Common myeloid progenitor, CD34-positive (primary cell): ENCODE results near the gene NTRK3.

Experiments
- CTCF ChIA-PET: fragments of 350-600 bp; sonication (Branson Sonifier 250); formaldehyde crosslinking; loops from one replicate; lab custom pipeline; 2021; ENCODE audit warnings: antibody characterized with exemption; lab: Charles Lee
- POLR2A ChIA-PET: fragments of 350-600 bp; sonication (Branson Sonifier 250); formaldehyde crosslinking; loops from one replicate; lab custom pipeline; 2021; ENCODE audit warnings: antibody characterized with exemption; lab: Charles Lee
- DNase-seq, 3 donors: peaks; one replicate each; pipeline versions ENCODE4 v3.0.0 to v3.0.0-alpha.2; 2013
- H3K27ac ChIP-seq, 2 experiments: 1 replicate in 1 of 2; 2 replicates in 1 of 2; pipeline ENCODE4 v1.7.0; 2013; ENCODE audit warnings: inconsistent platforms in 2 of 2, low read length in 2 of 2, mild to moderate bottlenecking in 2 of 2, low read depth in 1 of 2, moderate library complexity in 1 of 2; ENCODE audit not compliant: severe bottlenecking in 2 of 2, insufficient read depth in 1 of 2, poor library complexity in 1 of 2
- H3K27me3 ChIP-seq, 5 experiments: replicated peaks in 2 of 5; 1 replicate in 3 of 5; 2 replicates in 2 of 5; pipeline versions ENCODE4 v1.6.1 to v1.7.0; 2013; ENCODE audit warnings: low read length in 4 of 5, mild to moderate bottlenecking in 2 of 5, moderate library complexity in 2 of 5, inconsistent platforms in 1 of 5; ENCODE audit not compliant: insufficient read depth in 5 of 5, control insufficient read depth in 4 of 5
- H3K36me3 ChIP-seq, 4 experiments: 1 replicate in 2 of 4; 2 replicates in 2 of 4; pipeline versions ENCODE4 v1.6.1 to v1.7.0; 2013; ENCODE audit warnings: low read length in 3 of 4, control low read depth in 1 of 4, mild to moderate bottlenecking in 1 of 4; ENCODE audit not compliant: control insufficient read depth in 4 of 4, insufficient read depth in 4 of 4
- H3K4me1 ChIP-seq, 4 experiments: 1 replicate in 3 of 4; 2 replicates in 1 of 4; pipeline versions ENCODE4 v1.6.1 to v1.7.1; 2013; ENCODE audit warnings: low read length in 3 of 4, mild to moderate bottlenecking in 3 of 4, control low read depth in 1 of 4, inconsistent platforms in 1 of 4, moderate library complexity in 1 of 4; ENCODE audit not compliant: control insufficient read depth in 4 of 4, insufficient read depth in 4 of 4; ENCODE audit errors: control extremely low read depth in 1 of 4
- H3K4me3 ChIP-seq, 7 experiments: 1 replicate in 4 of 7; 2 replicates in 3 of 7; pipeline versions ENCODE4 v1.5.1 to v1.7.0; 2013; ENCODE audit warnings: mild to moderate bottlenecking in 7 of 7, low read length in 6 of 7, moderate library complexity in 6 of 7, inconsistent platforms in 2 of 7, low read depth in 2 of 7, control low read depth in 1 of 7; ENCODE audit not compliant: insufficient read depth in 4 of 7, control insufficient read depth in 1 of 7; ENCODE audit errors: extremely low read depth in 1 of 7
- H3K9me3 ChIP-seq, 5 experiments: 1 replicate in 4 of 5; 2 replicates in 1 of 5; pipeline versions ENCODE4 v1.6.1 to v1.7.1; 2013; ENCODE audit warnings: low read length in 4 of 5, mild to moderate bottlenecking in 2 of 5, inconsistent platforms in 1 of 5, low read depth in 1 of 5, moderate library complexity in 1 of 5; ENCODE audit not compliant: control insufficient read depth in 4 of 5, insufficient read depth in 2 of 5; ENCODE audit errors: control extremely low read depth in 1 of 5
- WGBS: methylation state at CpG from one replicate; pipeline ENCODE4 v1.1.5; 2013; ENCODE audit not compliant: insufficient coverage; 5-methylcytosine and 5-hydroxymethylcytosine counted together

NTRK3 gene

DNA sequence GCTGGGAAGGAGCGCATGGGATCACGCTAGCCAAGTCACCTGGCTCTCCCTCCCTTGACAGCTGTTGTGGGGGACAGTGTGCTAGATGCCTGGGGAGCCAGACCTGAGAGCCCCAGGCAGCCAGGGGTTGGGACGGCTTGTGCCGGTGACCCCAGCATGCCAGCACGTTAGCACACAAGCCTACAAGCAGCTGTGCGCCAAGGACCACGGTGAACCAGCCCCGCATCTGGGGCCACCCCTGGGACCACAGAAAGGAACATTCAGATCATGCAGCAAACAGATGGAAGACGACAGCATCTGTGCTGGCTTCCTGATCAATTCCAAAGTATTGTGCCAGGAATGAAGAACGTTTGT, 64.8 kb downstream of the NTRK3 start:
- ChIA-PET POLR2A (no interaction called here), CTCF (no interaction called here)
- Histone ChIP-seq H3K27me3 (peaks cover 0 to 3% (median 0%) of the 10 kb centered on the region in 5 experiments), H3K4me3 (no peak overlapping the region), H3K27ac (no peak overlapping the region), H3K36me3 (no peaks in the 10 kb centered on the region), H3K9me3 (no peaks in the 10 kb centered on the region), H3K4me1 (no peaks in the 10 kb centered on the region)
- WGBS, result 90% methylated on average over 10 of the region's 10 CpGs
- DNase-seq, result no peak

DNA sequence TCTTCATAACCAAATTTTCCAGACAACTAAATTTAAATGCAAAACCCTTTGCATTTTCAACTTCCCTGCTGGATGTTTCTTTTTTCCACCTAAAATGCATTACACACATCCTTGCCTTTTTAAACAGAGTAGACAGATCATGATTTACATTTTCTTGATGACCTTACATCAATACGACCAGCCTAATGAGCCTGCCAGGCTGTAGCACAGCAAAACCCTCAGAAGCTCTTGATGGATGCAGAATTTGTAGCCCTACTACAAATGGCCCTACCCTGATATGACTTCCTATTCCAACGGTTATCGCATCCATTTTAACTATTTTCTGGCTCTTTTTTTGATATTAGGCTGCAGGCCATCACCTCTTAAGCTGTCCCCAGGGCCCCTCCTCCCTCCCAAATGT, 66.3 kb downstream of the NTRK3 start:
- ChIA-PET CTCF (no interaction called here), POLR2A (no interaction called here)
- no peaks in the 10 kb centered on the region for H3K4me1 ChIP-seq
- DNase-seq, result no peak
- peaks cover 0 to 4% (median 0%) of the 10 kb centered on the region in 5 experiments for H3K27me3 ChIP-seq
- 89% methylated on average over 3 of the region's 3 CpGs for WGBS
- H3K36me3 ChIP-seq, result no peaks in the 10 kb centered on the region
- no peak overlapping the region for H3K27ac ChIP-seq
- no peaks in the 10 kb centered on the region for H3K9me3 ChIP-seq
- no peak overlapping the region for H3K4me3 ChIP-seq

- Histone ChIP-seq H3K9me3 (no peaks in the 10 kb centered on the region), H3K4me1 (no peaks in the 10 kb centered on the region), H3K36me3 (no peaks in the 10 kb centered on the region), H3K4me3 (no peak overlapping the region), H3K27ac (no peak overlapping the region), H3K27me3 (peaks cover 0 to 6% (median 0%) of the 10 kb centered on the region in 5 experiments)
- DNase-seq, result no peak
- POLR2A ChIA-PET, result no interaction called here
- CTCF ChIA-PET, result interaction anchor here (1.5 kb wide), 1 partner anchor 10 kb away, joined by 4 read pairs; no protein-coding TSS in a partner anchor
- 100% methylated on average over 1 of the region's 2 CpGs for WGBS
Measured at GRCh38 chr15:88188300-88188699, 68.2 kb downstream of the NTRK3 start.

DNA sequence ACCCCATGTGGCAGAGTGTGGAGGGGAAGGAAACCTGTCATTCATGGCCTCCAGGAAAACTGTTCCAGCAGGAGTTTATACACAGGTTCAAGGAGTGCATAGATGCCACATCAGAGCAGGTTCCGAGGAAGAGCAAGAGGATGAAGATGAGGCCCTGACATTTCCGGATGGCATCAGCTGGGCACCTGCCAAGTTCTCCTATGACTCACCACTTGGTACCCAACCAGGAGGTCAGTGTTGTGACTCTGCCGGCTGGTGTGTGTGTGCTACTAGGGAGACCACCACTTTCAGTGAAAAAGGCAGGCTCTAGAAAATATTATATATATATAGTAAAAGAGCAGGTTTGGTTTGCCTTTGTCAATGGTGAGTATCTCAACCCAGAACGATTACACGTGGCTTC, 69.3 kb downstream of the NTRK3 start:
- Histone ChIP-seq H3K4me1 (no peaks in the 10 kb centered on the region), H3K4me3 (no peak overlapping the region), H3K9me3 (no peaks in the 10 kb centered on the region), H3K27me3 (peaks cover 0 to 6% (median 0%) of the 10 kb centered on the region in 5 experiments), H3K27ac (no peak overlapping the region), H3K36me3 (no peaks in the 10 kb centered on the region)
- ChIA-PET POLR2A (no interaction called here), CTCF (no interaction called here)
- DNase-seq, result no peak
- WGBS, result no CpG with 5 or more reads among the region's 5 CpGs

DNA sequence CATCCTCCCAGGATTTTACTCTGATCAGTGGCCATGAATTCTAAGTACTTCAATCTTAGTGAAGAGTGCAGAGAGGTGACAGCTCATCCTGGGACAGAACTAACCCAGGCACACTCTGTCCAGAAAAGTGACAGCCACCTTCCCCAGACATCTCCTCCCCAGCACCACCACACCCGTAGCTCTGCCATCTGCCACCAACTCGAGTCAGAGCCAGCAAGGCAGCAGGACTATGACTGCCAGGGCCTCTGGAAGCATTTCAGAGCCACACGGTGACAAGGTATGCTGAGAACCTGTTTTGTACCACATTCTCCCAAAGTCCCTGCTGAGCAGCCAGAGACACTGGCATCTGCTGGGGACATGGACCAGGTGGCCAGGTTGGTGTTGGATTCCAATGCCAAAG, 71.0 kb downstream of the NTRK3 start:
- Histone ChIP-seq H3K27me3 (peaks cover 0 to 6% (median 0%) of the 10 kb centered on the region in 5 experiments), H3K27ac (no peak overlapping the region), H3K9me3 (no peaks in the 10 kb centered on the region), H3K4me3 (no peak overlapping the region), H3K4me1 (no peaks in the 10 kb centered on the region), H3K36me3 (no peaks in the 10 kb centered on the region)
- DNase-seq, result no peak
- 82% methylated on average over 2 of the region's 3 CpGs for WGBS
- POLR2A ChIA-PET, result no interaction called here
- CTCF ChIA-PET, result no interaction called here

GRCh38 chr15:88181613-88182012, 74.9 kb downstream of the NTRK3 start:
- H3K4me3 ChIP-seq, result no peak overlapping the region
- H3K27ac ChIP-seq, result no peak overlapping the region
- POLR2A ChIA-PET, result no interaction called here
- DNase-seq, result no peak
- peaks cover 0 to 5% (median 0%) of the 10 kb centered on the region in 5 experiments for H3K27me3 ChIP-seq
- H3K36me3 ChIP-seq, result no peaks in the 10 kb centered on the region
- no peaks in the 10 kb centered on the region for H3K4me1 ChIP-seq
- WGBS, result 94% methylated on average over 5 of the region's 6 CpGs
- H3K9me3 ChIP-seq, result no peaks in the 10 kb centered on the region
- CTCF ChIA-PET, result no interaction called here

GRCh38 chr15:88179562-88179961, 77.0 kb downstream of the NTRK3 start:
- H3K27me3 ChIP-seq, result peaks cover 0 to 2% (median 0%) of the 10 kb centered on the region in 5 experiments
- no peaks in the 10 kb centered on the region for H3K36me3 ChIP-seq
- no peaks in the 10 kb centered on the region for H3K9me3 ChIP-seq
- no peak for DNase-seq
- POLR2A ChIA-PET, result no interaction called here
- H3K27ac ChIP-seq, result no peak overlapping the region
- H3K4me1 ChIP-seq, result no peaks in the 10 kb centered on the region
- H3K4me3 ChIP-seq, result no peak overlapping the region
- CTCF ChIA-PET, result no interaction called here
- 93% methylated on average over 3 of the region's 3 CpGs for WGBS
